ENCODE results near the gene PTPRD. TPM values are rescaled to one million over a fixed set of nuclear protein-coding genes. Genes with fewer than 3 reads are reported as not detected.

The PTPRD gene
- total and polyA plus RNA-seq, 9 of the 15 experiments (the other 6 are each of a cell fraction or from before 2014, with no cell fraction given), result 0.11 TPM; not detected in 8

GRCh38 chr9:9905736-9906135 is 707.1 kb downstream of the PTPRD start:
- no peak for FAIRE-seq
- H3K9me1 ChIP-seq (ENCODE audit: control insufficient read depth, insufficient read depth, low read length), result no peaks in the 10 kb centered on the region
- ChIA-PET CTCF (ENCODE audit: low intra/inter-chr PET ratio) (no interaction called here), POLR2A (no interaction called here)
- no peaks in the 10 kb centered on the region for H3K4me1 ChIP-seq (replicated peaks in 1 of 2; ENCODE audit: control insufficient read depth in 2 of 2, insufficient read depth in 2 of 2, low read length in 2 of 2)
- ATAC-seq, result no peak
- H3K4me3 ChIP-seq, result no peak overlapping the region
- WGBS (ENCODE audit: insufficient coverage, low coverage, missing lambda C conversion rate), result 2% methylated on average over 3 of the region's 3 CpGs
- no TSS peak for BruUV-seq (replicated peaks)
- no peak for DNase-seq (ENCODE audit: extremely low read depth in 1 of 4, low spot score in 3 of 4)
- no peak overlapping the region for H3K9ac ChIP-seq (ENCODE audit: insufficient read depth in 1 of 2, low read depth in 2 of 2, low read length in 2 of 2)
- H3K79me2 ChIP-seq (ENCODE audit: control insufficient read depth, insufficient read depth, low read length), result no peaks in the 10 kb centered on the region
- H3K27ac ChIP-seq (ENCODE audit: extremely low read depth, low read depth, low read length), result no peak overlapping the region
- H3K4me2 ChIP-seq (ENCODE audit: insufficient read depth, low read length), result no peak overlapping the region
- H3K36me3 ChIP-seq (ENCODE audit: control insufficient read depth, insufficient read depth, low read length), result no peaks in the 10 kb centered on the region
- no peaks in the 10 kb centered on the region for H3K9me3 ChIP-seq (replicated peaks; ENCODE audit: control insufficient read depth, insufficient read depth, low read depth, low read length)
- intact Hi-C loops (cut with micrococcal nuclease), result no loop called here
- no peaks in the 10 kb centered on the region for H3K27me3 ChIP-seq (ENCODE audit: control insufficient read depth in 2 of 2, insufficient read depth in 2 of 2, low read length in 2 of 2)
- in situ Hi-C loops (cut with MboI), result no loop called here
- TF ChIP-seq SMAD1 (IDR thresholded peaks at IDR 0.05; ENCODE audit: low read depth, low read length, partially characterized antibody), result no peak
- TF ChIP-seq PKNOX1 (IDR thresholded peaks at IDR 0.05), result no peak
- no peak for TF ChIP-seq ZNF436 (CRISPR knock-in tag; IDR thresholded peaks at IDR 0.05)
- TF ChIP-seq ZNF253 (CRISPR knock-in tag; conservative IDR thresholded peaks at IDR 0.05), result no peak
- TF ChIP-seq ZNF174 (CRISPR knock-in tag; IDR thresholded peaks at IDR 0.05), result no peak
- TF ChIP-seq, protein P1, sequence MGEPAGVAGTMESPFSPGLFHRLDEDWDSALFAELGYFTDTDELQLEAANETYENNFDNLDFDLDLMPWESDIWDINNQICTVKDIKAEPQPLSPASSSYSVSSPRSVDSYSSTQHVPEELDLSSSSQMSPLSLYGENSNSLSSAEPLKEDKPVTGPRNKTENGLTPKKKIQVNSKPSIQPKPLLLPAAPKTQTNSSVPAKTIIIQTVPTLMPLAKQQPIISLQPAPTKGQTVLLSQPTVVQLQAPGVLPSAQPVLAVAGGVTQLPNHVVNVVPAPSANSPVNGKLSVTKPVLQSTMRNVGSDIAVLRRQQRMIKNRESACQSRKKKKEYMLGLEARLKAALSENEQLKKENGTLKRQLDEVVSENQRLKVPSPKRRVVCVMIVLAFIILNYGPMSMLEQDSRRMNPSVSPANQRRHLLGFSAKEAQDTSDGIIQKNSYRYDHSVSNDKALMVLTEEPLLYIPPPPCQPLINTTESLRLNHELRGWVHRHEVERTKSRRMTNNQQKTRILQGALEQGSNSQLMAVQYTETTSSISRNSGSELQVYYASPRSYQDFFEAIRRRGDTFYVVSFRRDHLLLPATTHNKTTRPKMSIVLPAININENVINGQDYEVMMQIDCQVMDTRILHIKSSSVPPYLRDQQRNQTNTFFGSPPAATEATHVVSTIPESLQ (CRISPR knock-in tag; IDR thresholded peaks at IDR 0.05), result no peak
- TF ChIP-seq, protein P2, sequence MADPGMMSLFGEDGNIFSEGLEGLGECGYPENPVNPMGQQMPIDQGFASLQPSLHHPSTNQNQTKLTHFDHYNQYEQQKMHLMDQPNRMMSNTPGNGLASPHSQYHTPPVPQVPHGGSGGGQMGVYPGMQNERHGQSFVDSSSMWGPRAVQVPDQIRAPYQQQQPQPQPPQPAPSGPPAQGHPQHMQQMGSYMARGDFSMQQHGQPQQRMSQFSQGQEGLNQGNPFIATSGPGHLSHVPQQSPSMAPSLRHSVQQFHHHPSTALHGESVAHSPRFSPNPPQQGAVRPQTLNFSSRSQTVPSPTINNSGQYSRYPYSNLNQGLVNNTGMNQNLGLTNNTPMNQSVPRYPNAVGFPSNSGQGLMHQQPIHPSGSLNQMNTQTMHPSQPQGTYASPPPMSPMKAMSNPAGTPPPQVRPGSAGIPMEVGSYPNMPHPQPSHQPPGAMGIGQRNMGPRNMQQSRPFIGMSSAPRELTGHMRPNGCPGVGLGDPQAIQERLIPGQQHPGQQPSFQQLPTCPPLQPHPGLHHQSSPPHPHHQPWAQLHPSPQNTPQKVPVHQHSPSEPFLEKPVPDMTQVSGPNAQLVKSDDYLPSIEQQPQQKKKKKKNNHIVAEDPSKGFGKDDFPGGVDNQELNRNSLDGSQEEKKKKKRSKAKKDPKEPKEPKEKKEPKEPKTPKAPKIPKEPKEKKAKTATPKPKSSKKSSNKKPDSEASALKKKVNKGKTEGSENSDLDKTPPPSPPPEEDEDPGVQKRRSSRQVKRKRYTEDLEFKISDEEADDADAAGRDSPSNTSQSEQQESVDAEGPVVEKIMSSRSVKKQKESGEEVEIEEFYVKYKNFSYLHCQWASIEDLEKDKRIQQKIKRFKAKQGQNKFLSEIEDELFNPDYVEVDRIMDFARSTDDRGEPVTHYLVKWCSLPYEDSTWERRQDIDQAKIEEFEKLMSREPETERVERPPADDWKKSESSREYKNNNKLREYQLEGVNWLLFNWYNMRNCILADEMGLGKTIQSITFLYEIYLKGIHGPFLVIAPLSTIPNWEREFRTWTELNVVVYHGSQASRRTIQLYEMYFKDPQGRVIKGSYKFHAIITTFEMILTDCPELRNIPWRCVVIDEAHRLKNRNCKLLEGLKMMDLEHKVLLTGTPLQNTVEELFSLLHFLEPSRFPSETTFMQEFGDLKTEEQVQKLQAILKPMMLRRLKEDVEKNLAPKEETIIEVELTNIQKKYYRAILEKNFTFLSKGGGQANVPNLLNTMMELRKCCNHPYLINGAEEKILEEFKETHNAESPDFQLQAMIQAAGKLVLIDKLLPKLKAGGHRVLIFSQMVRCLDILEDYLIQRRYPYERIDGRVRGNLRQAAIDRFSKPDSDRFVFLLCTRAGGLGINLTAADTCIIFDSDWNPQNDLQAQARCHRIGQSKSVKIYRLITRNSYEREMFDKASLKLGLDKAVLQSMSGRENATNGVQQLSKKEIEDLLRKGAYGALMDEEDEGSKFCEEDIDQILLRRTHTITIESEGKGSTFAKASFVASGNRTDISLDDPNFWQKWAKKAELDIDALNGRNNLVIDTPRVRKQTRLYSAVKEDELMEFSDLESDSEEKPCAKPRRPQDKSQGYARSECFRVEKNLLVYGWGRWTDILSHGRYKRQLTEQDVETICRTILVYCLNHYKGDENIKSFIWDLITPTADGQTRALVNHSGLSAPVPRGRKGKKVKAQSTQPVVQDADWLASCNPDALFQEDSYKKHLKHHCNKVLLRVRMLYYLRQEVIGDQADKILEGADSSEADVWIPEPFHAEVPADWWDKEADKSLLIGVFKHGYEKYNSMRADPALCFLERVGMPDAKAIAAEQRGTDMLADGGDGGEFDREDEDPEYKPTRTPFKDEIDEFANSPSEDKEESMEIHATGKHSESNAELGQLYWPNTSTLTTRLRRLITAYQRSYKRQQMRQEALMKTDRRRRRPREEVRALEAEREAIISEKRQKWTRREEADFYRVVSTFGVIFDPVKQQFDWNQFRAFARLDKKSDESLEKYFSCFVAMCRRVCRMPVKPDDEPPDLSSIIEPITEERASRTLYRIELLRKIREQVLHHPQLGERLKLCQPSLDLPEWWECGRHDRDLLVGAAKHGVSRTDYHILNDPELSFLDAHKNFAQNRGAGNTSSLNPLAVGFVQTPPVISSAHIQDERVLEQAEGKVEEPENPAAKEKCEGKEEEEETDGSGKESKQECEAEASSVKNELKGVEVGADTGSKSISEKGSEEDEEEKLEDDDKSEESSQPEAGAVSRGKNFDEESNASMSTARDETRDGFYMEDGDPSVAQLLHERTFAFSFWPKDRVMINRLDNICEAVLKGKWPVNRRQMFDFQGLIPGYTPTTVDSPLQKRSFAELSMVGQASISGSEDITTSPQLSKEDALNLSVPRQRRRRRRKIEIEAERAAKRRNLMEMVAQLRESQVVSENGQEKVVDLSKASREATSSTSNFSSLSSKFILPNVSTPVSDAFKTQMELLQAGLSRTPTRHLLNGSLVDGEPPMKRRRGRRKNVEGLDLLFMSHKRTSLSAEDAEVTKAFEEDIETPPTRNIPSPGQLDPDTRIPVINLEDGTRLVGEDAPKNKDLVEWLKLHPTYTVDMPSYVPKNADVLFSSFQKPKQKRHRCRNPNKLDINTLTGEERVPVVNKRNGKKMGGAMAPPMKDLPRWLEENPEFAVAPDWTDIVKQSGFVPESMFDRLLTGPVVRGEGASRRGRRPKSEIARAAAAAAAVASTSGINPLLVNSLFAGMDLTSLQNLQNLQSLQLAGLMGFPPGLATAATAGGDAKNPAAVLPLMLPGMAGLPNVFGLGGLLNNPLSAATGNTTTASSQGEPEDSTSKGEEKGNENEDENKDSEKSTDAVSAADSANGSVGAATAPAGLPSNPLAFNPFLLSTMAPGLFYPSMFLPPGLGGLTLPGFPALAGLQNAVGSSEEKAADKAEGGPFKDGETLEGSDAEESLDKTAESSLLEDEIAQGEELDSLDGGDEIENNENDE (IDR thresholded peaks at IDR 0.05; ENCODE audit: low read depth, low read length), result no peak
- H4K20me1 ChIP-seq (replicated peaks; ENCODE audit: control insufficient read depth, insufficient read depth, low read length), result no peaks in the 10 kb centered on the region
- no peak overlapping the region for H2AFZ ChIP-seq (ENCODE audit: low read depth, low read length)
